Activated CD4-positive, alpha-beta T cell treated with anti-CD3 and anti-CD28 coated beads, Interleukin-2, amount 10 ng/mL, durations not matched to agents 24 days and 14 days (primary cell): ENCODE measurements around the gene ANKRD33B. TPM values are rescaled to one million over a fixed set of nuclear protein-coding genes. Genes with fewer than 3 reads are reported as not detected.
"Not testable (repeated sequence)": the region's sequence is repeated elsewhere in the genome, so short reads cannot be mapped to it uniquely, and the experiment has no call there.

Experiments used
- DNase-seq: peaks from one replicate; pipeline ENCODE4 v3.0.0; 2022
- H3K27ac Mint-ChIP-seq: one replicate; pipeline ENCODE4 v1.8.0; 2022; ENCODE audit warnings: mild to moderate bottlenecking, mixed read lengths
- H3K27me3 Mint-ChIP-seq: one replicate; pipeline ENCODE4 v1.8.0; 2022; ENCODE audit warnings: mixed read lengths
- H3K36me3 Mint-ChIP-seq: one replicate; pipeline ENCODE4 v1.8.0; 2022; ENCODE audit warnings: low read depth, mild to moderate bottlenecking, mixed read lengths
- H3K4me1 Mint-ChIP-seq: one replicate; pipeline ENCODE4 v1.8.0; 2021; ENCODE audit warnings: mixed read lengths
- H3K4me3 Mint-ChIP-seq: one replicate; pipeline ENCODE4 v1.8.0; 2022; ENCODE audit warnings: mild to moderate bottlenecking, moderate library complexity, mixed read lengths
- H3K9me3 Mint-ChIP-seq: one replicate; pipeline ENCODE4 v1.8.0; 2021; ENCODE audit warnings: mixed read lengths
- intact Hi-C: fragments of 100-400 bp; cut with micrococcal nuclease; formaldehyde crosslinking; loops from one replicate; pipeline ENCODE4 v1.15.1; 2023
- total RNA-seq: library from RNA; stranded (reverse); gene quantifications from 2 replicates; pipeline ENCODE4 v1.2.3, GENCODE V29; 2022

The ANKRD33B gene
- total RNA-seq, 1 donor from 2014 or later = 21.7 TPM

DNA sequence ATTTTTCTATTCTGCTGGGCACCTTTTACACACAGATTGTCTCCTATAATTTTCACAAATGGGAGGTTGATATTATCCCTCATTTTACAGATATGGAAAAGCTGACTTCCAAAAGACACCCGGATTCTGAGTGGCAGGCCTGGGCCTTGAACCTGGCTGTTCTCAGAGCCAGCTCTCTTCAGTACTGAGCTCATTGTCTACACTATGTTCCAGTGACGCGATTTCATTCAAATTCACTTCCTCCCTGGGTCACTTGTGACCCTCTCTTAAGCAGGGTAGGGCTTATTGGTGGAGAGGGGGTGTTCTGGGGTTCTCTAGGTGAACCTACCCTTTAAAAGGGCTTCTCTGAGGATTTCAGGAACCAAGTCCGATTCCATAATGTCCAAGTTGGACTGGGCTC lies 70.2 kb downstream of the ANKRD33B start:
- peaks cover 29% of the 10 kb centered on the region for H3K36me3 Mint-ChIP-seq
- H3K4me3 Mint-ChIP-seq = peak overlapping the region; percentile 70
- H3K27ac Mint-ChIP-seq = peak overlapping the region; percentile 98
- intact Hi-C loops = loop anchor here (2.0 to 5.0 kb wide), 2 partner anchors 128 to 383 kb away; partner anchors contain the start of genes CCT5 and DAP
- DNase-seq = no peak
- peaks cover 80% of the 10 kb centered on the region for H3K4me1 Mint-ChIP-seq
- H3K9me3 Mint-ChIP-seq = peaks cover 9% of the 10 kb centered on the region
- no peaks in the 10 kb centered on the region for H3K27me3 Mint-ChIP-seq

GRCh38 chr5:10634562-10634961 lies 70.7 kb downstream of the ANKRD33B start:
- Mint-ChIP-seq H3K27me3 (no peaks in the 10 kb centered on the region), H3K9me3 (peaks cover 7% of the 10 kb centered on the region), H3K4me3 (peak overlapping the region; percentile 81), H3K4me1 (peaks cover 76% of the 10 kb centered on the region), H3K27ac (peak overlapping the region; percentile 98), H3K36me3 (peaks cover 24% of the 10 kb centered on the region)
- intact Hi-C loops = loop anchor here (2.0 to 5.0 kb wide), 2 partner anchors 128 to 384 kb away; partner anchors contain the start of genes CCT5 and DAP
- no peak for DNase-seq

DNA sequence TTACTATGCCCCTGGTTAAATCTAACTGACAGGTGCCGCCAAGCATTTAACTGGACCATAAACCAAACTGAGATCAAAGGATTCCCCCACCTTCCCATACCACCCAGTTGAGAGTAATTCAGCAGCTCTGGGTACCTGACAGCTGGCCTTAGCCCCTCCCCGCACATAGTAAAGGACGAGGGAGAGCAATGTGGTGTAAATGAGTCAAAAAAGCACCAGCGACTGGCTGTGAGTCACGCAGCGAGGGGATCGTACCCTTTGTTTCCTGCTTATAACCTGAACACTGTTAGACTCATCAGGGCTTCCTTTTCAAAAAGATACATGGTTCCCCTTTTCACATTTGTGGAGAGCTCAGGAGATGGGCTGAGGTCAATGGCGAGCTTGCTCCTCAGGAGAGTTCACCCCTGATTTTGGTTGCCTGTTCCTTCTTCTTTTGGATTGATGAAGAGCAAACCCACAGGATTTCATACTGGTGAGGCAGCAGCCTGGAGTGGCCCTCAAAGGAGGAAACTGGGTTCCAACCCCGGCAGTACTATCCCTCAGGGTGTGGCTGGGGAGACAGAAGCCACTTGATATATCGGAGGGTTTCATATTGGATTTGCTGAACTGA lies 71.5 kb downstream of the ANKRD33B start:
- Mint-ChIP-seq H3K27ac (peak overlapping the region; percentile 98), H3K36me3 (peaks cover 24% of the 10 kb centered on the region), H3K4me3 (peak overlapping the region; percentile 81), H3K9me3 (peaks cover 4% of the 10 kb centered on the region), H3K27me3 (no peaks in the 10 kb centered on the region), H3K4me1 (peaks cover 71% of the 10 kb centered on the region)
- intact Hi-C loops = loop anchor here (1.0 to 2.0 kb wide), 4 partner anchors 10 to 385 kb away; partner anchors contain the start of gene CCT5
- peak; percentile 89 for DNase-seq

GRCh38 chr5:10635867-10636350 lies 72.0 kb downstream of the ANKRD33B start:
- Mint-ChIP-seq H3K4me1 (peaks cover 65% of the 10 kb centered on the region), H3K27ac (peak overlapping the region; percentile 98), H3K36me3 (peaks cover 24% of the 10 kb centered on the region), H3K9me3 (peaks cover 4% of the 10 kb centered on the region), H3K4me3 (peak overlapping the region; percentile 81), H3K27me3 (no peaks in the 10 kb centered on the region)
- intact Hi-C loops = loop anchor here (1.0 to 2.0 kb wide), 4 partner anchors 9 to 385 kb away; partner anchors contain the start of gene CCT5
- no peak for DNase-seq

GRCh38 chr5:10636363-10637142 lies 72.7 kb downstream of the ANKRD33B start:
- Mint-ChIP-seq H3K27me3 (no peaks in the 10 kb centered on the region), H3K36me3 (peaks cover 26% of the 10 kb centered on the region), H3K27ac (peak overlapping the region; percentile 98), H3K9me3 (peaks cover 4% of the 10 kb centered on the region), H3K4me3 (peak overlapping the region; percentile 81), H3K4me1 (peaks cover 59% of the 10 kb centered on the region)
- DNase-seq = no peak
- intact Hi-C loops = no loop called here

- H3K36me3 Mint-ChIP-seq = peaks cover 31% of the 10 kb centered on the region
- peaks cover 4% of the 10 kb centered on the region for H3K9me3 Mint-ChIP-seq
- H3K4me3 Mint-ChIP-seq = no peak overlapping the region
- H3K27ac Mint-ChIP-seq = no peak overlapping the region
- peaks cover 53% of the 10 kb centered on the region for H3K4me1 Mint-ChIP-seq
- intact Hi-C loops = no loop called here
- H3K27me3 Mint-ChIP-seq = no peaks in the 10 kb centered on the region
- DNase-seq = no peak
These were observed 74.1 kb downstream of the ANKRD33B start for GRCh38 chr5:10637944-10638343.

DNA sequence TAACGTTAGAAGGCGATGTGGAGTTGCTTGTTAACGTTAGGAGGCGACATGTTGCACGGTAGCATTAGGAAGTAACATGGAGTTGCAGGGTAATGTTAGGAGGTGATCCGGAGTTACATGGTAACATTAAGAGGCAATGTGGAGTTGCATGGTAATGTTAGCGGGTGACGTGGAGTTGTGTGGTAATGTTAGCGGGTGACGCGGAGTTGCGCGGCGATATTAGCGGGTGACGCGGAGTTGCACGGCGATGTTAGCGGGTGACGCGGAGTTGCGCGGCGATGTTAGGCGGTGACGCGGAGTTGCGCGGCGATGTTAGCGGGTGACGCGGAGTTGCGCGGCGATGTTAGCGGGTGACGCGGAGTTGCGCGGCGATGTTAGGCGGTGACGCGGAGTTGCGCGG lies 74.9 kb downstream of the ANKRD33B start:
- Mint-ChIP-seq H3K27ac (peak overlapping the region; percentile 45), H3K36me3 (peaks cover 29% of the 10 kb centered on the region), H3K4me1 (peaks cover 49% of the 10 kb centered on the region)
- DNase-seq, H3K4me3 Mint-ChIP-seq, H3K9me3 Mint-ChIP-seq, H3K27me3 Mint-ChIP-seq, intact Hi-C loops: not testable (repeated sequence)

- intact Hi-C loops = no loop called here
- H3K9me3 Mint-ChIP-seq = peaks cover 4% of the 10 kb centered on the region
- H3K36me3 Mint-ChIP-seq = peaks cover 27% of the 10 kb centered on the region
- H3K27ac Mint-ChIP-seq = no peak overlapping the region
- DNase-seq = no peak
- H3K4me1 Mint-ChIP-seq = peaks cover 47% of the 10 kb centered on the region
- no peaks in the 10 kb centered on the region for H3K27me3 Mint-ChIP-seq
- no peak overlapping the region for H3K4me3 Mint-ChIP-seq
These were observed 76.0 kb downstream of the ANKRD33B start for GRCh38 chr5:10639846-10640368.

GRCh38 chr5:10642367-10642766 lies 78.5 kb downstream of the ANKRD33B start:
- no peak overlapping the region for H3K4me3 Mint-ChIP-seq
- DNase-seq = no peak
- peaks cover 36% of the 10 kb centered on the region for H3K4me1 Mint-ChIP-seq
- H3K27me3 Mint-ChIP-seq = no peaks in the 10 kb centered on the region
- peaks cover 4% of the 10 kb centered on the region for H3K9me3 Mint-ChIP-seq
- H3K27ac Mint-ChIP-seq = no peak overlapping the region
- H3K36me3 Mint-ChIP-seq = peaks cover 23% of the 10 kb centered on the region
- intact Hi-C loops = no loop called here

GRCh38 chr5:10644192-10644591 lies 80.3 kb downstream of the ANKRD33B start:
- H3K36me3 Mint-ChIP-seq = peaks cover 17% of the 10 kb centered on the region
- DNase-seq = no peak
- peaks cover 29% of the 10 kb centered on the region for H3K4me1 Mint-ChIP-seq
- H3K27ac Mint-ChIP-seq = peak overlapping the region; percentile 65
- intact Hi-C loops = no loop called here
- no peaks in the 10 kb centered on the region for H3K27me3 Mint-ChIP-seq
- peak overlapping the region; percentile 42 for H3K4me3 Mint-ChIP-seq
- no peaks in the 10 kb centered on the region for H3K9me3 Mint-ChIP-seq

DNA sequence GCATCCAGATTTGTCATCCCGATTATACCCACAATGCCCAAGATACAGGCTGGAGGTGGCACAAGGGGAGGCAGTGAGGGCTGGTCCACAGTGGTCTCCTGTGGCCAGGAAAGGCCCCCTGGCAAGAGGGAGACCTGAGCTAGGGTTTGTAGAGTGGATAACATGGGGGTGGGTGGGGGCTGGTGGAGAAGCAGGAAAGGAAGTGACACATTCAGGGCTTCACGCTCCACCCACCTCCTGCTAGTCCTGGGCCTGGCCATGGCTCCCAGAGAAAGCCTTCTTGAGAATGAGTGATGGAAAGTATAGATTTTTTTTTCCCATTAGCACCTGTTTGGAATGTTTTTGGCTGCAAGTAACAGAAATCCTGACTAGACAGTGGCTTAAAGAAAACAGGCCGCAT lies 81.3 kb downstream of the ANKRD33B start:
- Mint-ChIP-seq H3K4me1 (peaks cover 27% of the 10 kb centered on the region), H3K4me3 (no peak overlapping the region), H3K36me3 (peaks cover 13% of the 10 kb centered on the region), H3K27me3 (no peaks in the 10 kb centered on the region), H3K9me3 (no peaks in the 10 kb centered on the region), H3K27ac (peak overlapping the region; percentile 30)
- DNase-seq = no peak
- intact Hi-C loops = loop anchor here (1.0 kb wide), 1 partner anchor 10 kb away; no protein-coding TSS in a partner anchor

- Mint-ChIP-seq H3K4me3 (no peak overlapping the region), H3K27me3 (no peaks in the 10 kb centered on the region), H3K27ac (peak overlapping the region; percentile 30), H3K36me3 (peaks cover 13% of the 10 kb centered on the region), H3K4me1 (peaks cover 26% of the 10 kb centered on the region), H3K9me3 (no peaks in the 10 kb centered on the region)
- intact Hi-C loops = loop anchor here (1.0 kb wide), 1 partner anchor 10 kb away; no protein-coding TSS in a partner anchor
- DNase-seq = no peak
These were observed 81.8 kb downstream of the ANKRD33B start for GRCh38 chr5:10645671-10646070.

- Mint-ChIP-seq H3K4me3 (no peak overlapping the region), H3K27ac (no peak overlapping the region), H3K9me3 (no peaks in the 10 kb centered on the region), H3K27me3 (no peaks in the 10 kb centered on the region), H3K36me3 (peaks cover 8% of the 10 kb centered on the region), H3K4me1 (peaks cover 24% of the 10 kb centered on the region)
- DNase-seq = no peak
- intact Hi-C loops = no loop called here
These were observed 83.8 kb downstream of the ANKRD33B start for GRCh38 chr5:10647640-10648039.
